ENCODE measurements around the gene CDK5RAP3.

DNA sequence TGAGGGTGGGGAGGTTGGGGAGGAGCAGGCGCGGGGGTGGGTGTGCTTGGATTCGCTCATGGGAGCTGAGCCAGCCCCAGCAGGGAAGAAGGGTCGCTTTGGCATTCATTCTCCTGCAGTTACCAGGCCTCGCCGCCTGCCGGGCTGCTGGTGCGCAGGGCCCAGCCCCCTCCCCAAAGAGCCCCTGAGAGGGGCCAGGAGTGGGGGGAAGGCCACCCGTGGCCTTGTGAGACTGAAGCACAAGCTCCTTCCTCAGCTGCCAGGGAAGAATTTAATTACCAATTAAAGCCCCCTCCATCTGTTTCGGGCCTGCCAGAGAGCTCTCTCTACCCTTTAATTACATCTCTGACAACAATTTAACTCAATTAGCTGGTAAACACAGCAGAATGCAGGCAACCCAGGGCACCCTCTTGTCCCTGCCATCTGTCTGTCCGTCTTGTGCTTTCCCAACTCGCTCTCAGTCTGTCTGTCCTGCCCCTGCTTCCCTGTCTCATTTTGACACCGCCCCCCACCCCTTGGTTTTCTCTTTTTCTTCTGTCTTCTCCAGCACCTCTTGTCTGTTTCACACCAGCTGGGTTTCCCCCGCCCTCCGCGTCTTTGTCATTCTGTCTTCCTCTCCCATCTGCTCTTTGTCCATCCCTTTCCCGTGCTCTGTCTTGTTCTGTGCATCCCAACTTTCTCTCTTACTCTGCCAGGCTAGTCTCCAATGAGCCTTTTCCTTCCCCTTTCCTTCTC is 32.7 kb downstream of the CDK5RAP3 start:
- TF ChIP-seq TAF1 (IDR thresholded peaks at IDR 0.05; ENCODE audit: borderline replicate concordance, low read depth, low read length) (no peak), POLR2A (IDR thresholded peaks at IDR 0.05; ENCODE audit: low read depth, low read length) (no peak), POLR2AphosphoS5 (IDR thresholded peaks at IDR 0.05; ENCODE audit: low read depth, low read length) (no peak)
